IMR-90 (cell line): ENCODE results near the gene MCRS1.

Experiments
- CTCF ChIP-seq: conservative IDR thresholded peaks from 2 replicates; pipeline ENCODE4 v1.5.1; 2012; ENCODE audit warnings: mild to moderate bottlenecking, low read depth, low read length, improper control_type of control experiment
- POLR2A ChIP-seq: IDR thresholded peaks from 2 replicates; pipeline ENCODE4 v1.6.1; 2012; ENCODE audit warnings: mild to moderate bottlenecking, low read depth, low read length

DNA sequence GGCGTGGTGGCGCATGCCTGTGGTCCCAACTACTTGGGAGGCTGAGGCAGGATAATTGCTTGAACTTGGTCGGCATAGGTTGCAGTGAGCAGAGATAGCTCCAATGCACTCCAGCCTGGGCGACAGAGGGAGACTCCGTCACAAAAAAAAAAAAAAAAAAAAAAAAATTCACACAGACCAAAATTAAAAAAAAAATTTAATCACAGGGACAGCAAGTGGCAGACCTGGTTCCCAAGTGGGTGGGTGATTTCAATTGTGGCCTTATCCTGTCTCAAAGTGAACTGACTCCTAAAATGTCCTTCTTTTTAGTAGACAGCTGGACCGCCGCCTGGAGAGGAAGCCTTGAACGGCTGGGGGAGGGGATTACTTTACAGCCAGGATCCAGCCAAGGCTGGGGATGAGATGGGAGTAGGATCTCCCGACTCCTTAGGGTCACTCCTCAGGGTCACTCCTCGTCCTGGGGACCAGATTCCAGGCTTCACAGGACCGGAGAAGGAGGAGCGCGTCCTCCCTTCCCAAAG is 30.7 kb downstream of the MCRS1 start:
- TF ChIP-seq CTCF (no peak), POLR2A (no peak)
